Transverse colon (tissue), 4 donors: Measurements from ENCODE around the gene GTF3C1. TPM values are rescaled to one million over a fixed set of nuclear protein-coding genes. Genes with fewer than 3 reads are reported as not detected.

Experiments
- DNase-seq: peaks from one replicate; pipeline ENCODE4 v3.0.0-alpha.2; 2019
- H3K27ac ChIP-seq, 4 donors: fragments of 200-600 bp; sonication (generic); 2 replicates each; pipeline ENCODE4 v1.5.1; 2016 to 2018; ENCODE audit warnings: inconsistent platforms in 4 of 4
- H3K27me3 ChIP-seq: fragments of 200-600 bp; sonication (generic); 2 replicates; pipeline ENCODE4 v1.5.1; 2017; ENCODE audit warnings: inconsistent platforms
- H3K36me3 ChIP-seq, 4 donors: fragments of 200-600 bp; sonication (generic); 2 replicates each; pipeline ENCODE4 v1.5.1; 2017 to 2019; ENCODE audit warnings: inconsistent platforms in 4 of 4
- H3K4me1 ChIP-seq, 4 donors: fragments of 200-600 bp; sonication (generic); 2 replicates each; pipeline ENCODE4 v1.5.1; 2017 to 2020; ENCODE audit warnings: inconsistent platforms in 4 of 4
- H3K4me3 ChIP-seq, 4 donors: fragments of 200-600 bp; sonication (generic); 1 replicate in 1 of 4; 2 replicates in 3 of 4; pipeline versions ENCODE4 v1.5.1 to v1.6.1; 2017 to 2019; ENCODE audit warnings: inconsistent platforms in 4 of 4
- H3K9me3 ChIP-seq, 2 donors: fragments of 200-600 bp; sonication (generic); 2 replicates each; pipeline ENCODE4 v1.5.1; 2017 to 2019; ENCODE audit warnings: inconsistent platforms in 2 of 2
- CTCF ChIP-seq, 5 experiments: fragments of 200-600 bp in 3 of 5; fragments of 450-650 bp in 2 of 5; sonication (generic) in 3 of 5; IDR thresholded peaks; 1 replicate in 2 of 5; 2 replicates in 3 of 5; pipeline ENCODE4 v1.5.1; 2016 to 2017; ENCODE audit warnings: antibody characterized with exemption in 5 of 5, inconsistent platforms in 3 of 5, mild to moderate bottlenecking in 2 of 5, moderate library complexity in 1 of 5
- EP300 ChIP-seq: sonication (generic); formaldehyde crosslinking; IDR thresholded peaks from one replicate; pipeline ENCODE4 v1.6.1; 2017; ENCODE audit warnings: antibody characterized with exemption, low read depth
- POLR2A ChIP-seq: fragments of 450-650 bp; IDR thresholded peaks from one replicate; pipeline ENCODE4 v1.6.1; 2016; ENCODE audit warnings: antibody characterized with exemption, mild to moderate bottlenecking, moderate library complexity
- POLR2AphosphoS5 ChIP-seq, 3 donors: sonication (generic); formaldehyde crosslinking; IDR thresholded peaks; one replicate each; pipeline ENCODE4 v1.6.1; 2016; ENCODE audit warnings: antibody characterized with exemption in 3 of 3
- WGBS, 2 donors: methylation state at CpG; one replicate each; pipeline ENCODE4 v1.1.5; 2018; ENCODE audit warnings: low coverage in 1 of 2; 5-methylcytosine and 5-hydroxymethylcytosine counted together
- in situ Hi-C, 4 donors: fragments of 200-750 bp; cut with MboI; loops; one replicate each; pipeline versions ENCODE4 v1.15.0 to v1.15.1; 2017; ENCODE audit warnings: low sequenced_read_pairs in 3 of 4, low pct_ligation_motif_present in 1 of 4, low pct_unique_long_range_greater_than_20kb in 1 of 4
- intact Hi-C: fragments of 100-400 bp; cut with DNase I; formaldehyde crosslinking; loops from one replicate; pipeline ENCODE4 v1.15.1; 2023; ENCODE audit warnings: low total_unique reads
- total RNA-seq, 4 donors: library from RNA; depleted of rRNA; stranded (reverse); fragments of >200 nt; gene quantifications; one replicate each; pipeline ENCODE4 v1.1.0, GENCODE V29; 2016

The GTF3C1 gene
- total RNA-seq, 4 donors from 2014 or later, result 49.6 to 129 (median 60.1) TPM

- no peak overlapping the region for H3K4me3 ChIP-seq
- DNase-seq, result no peak
- in situ Hi-C loops, result no loop called here
- peaks cover 0 to 16% (median 2%) of the 10 kb centered on the region in 4 donors for H3K4me1 ChIP-seq
- no peaks in the 10 kb centered on the region for H3K9me3 ChIP-seq
- no peaks in the 10 kb centered on the region for H3K36me3 ChIP-seq
- H3K27ac ChIP-seq, result no peak overlapping the region
- H3K27me3 ChIP-seq, result no peaks in the 10 kb centered on the region
- intact Hi-C loops, result no loop called here
- WGBS, 2 donors, result 99 to 100% methylated on average over 2 to 4 of the region's 4 CpGs
- TF ChIP-seq EP300 (no peak), CTCF (IDR thresholded peaks at IDR 0.05) (no peak), POLR2AphosphoS5 (IDR thresholded peaks at IDR 0.05) (no peak), POLR2A (no peak)
These were observed 18.4 kb upstream of the GTF3C1 start for GRCh38 chr16:27568077-27568476.

GRCh38 chr16:27566417-27566816 lies 16.7 kb upstream of the GTF3C1 start:
- Histone ChIP-seq H3K27me3 (no peaks in the 10 kb centered on the region), H3K4me1 (peaks cover 0 to 9% (median 2%) of the 10 kb centered on the region in 4 donors), H3K9me3 (no peaks in the 10 kb centered on the region), H3K36me3 (no peaks in the 10 kb centered on the region), H3K27ac (peak overlapping the region in 1 of 4 donors; percentile 36), H3K4me3 (no peak overlapping the region)
- DNase-seq, result peak; percentile 31
- intact Hi-C loops (no loop called here), in situ Hi-C loops (no loop called here)
- WGBS, 2 donors, result 31 to 45% methylated on average over 3 to 6 of the region's 6 CpGs
- TF ChIP-seq CTCF (IDR thresholded peaks at IDR 0.05) (no peak), EP300 (no peak), POLR2A (no peak), POLR2AphosphoS5 (IDR thresholded peaks at IDR 0.05) (no peak)

- TF ChIP-seq POLR2A (no peak), EP300 (no peak), CTCF (IDR thresholded peaks at IDR 0.05) (no peak), POLR2AphosphoS5 (IDR thresholded peaks at IDR 0.05) (no peak)
- DNase-seq, result no peak
These were observed 14.5 kb upstream of the GTF3C1 start for GRCh38 chr16:27564224-27564623.

GRCh38 chr16:27561216-27561615 lies 11.5 kb upstream of the GTF3C1 start:
- in situ Hi-C loops (no loop called here), intact Hi-C loops (no loop called here)
- no peak overlapping the region for H3K27ac ChIP-seq
- no peaks in the 10 kb centered on the region for H3K27me3 ChIP-seq
- H3K4me3 ChIP-seq, result no peak overlapping the region
- no peak for DNase-seq
- no peaks in the 10 kb centered on the region for H3K9me3 ChIP-seq
- peaks cover 0 to 2% (median under 1%) of the 10 kb centered on the region in 4 donors for H3K4me1 ChIP-seq
- no peaks in the 10 kb centered on the region for H3K36me3 ChIP-seq
- 90 to 93% methylated on average over 6 to 8 of the region's 8 CpGs for WGBS, 2 donors
- TF ChIP-seq POLR2A (no peak), EP300 (no peak), POLR2AphosphoS5 (IDR thresholded peaks at IDR 0.05) (no peak), CTCF (IDR thresholded peaks at IDR 0.05) (no peak)

More at GRCh38 chr16:27564224-27564623, 14.5 kb upstream of the GTF3C1 start:
- Histone ChIP-seq H3K27me3 (no peaks in the 10 kb centered on the region), H3K4me3 (no peak overlapping the region), H3K4me1 (peaks cover 0 to 8% (median 2%) of the 10 kb centered on the region in 4 donors), H3K9me3 (no peaks in the 10 kb centered on the region), H3K36me3 (no peaks in the 10 kb centered on the region), H3K27ac (no peak overlapping the region)
- in situ Hi-C loops, result no loop called here
- intact Hi-C loops, result no loop called here
- WGBS, 2 donors, result 70 to 89% methylated on average over 3 to 5 of the region's 5 CpGs
